GM12878 (cell line): ENCODE data around the gene AP2B1.

Source experiments
- CTCF ChIP-seq, 3 experiments: IDR thresholded peaks in 2 of 3; conservative IDR thresholded peaks in 1 of 3; 2 replicates each; pipeline ENCODE4 v1.5.1; 2011; ENCODE audit warnings: low read depth in 3 of 3, low read length in 3 of 3, mild to moderate bottlenecking in 3 of 3, control low read depth in 2 of 3, moderate library complexity in 2 of 3, inconsistent platforms in 1 of 3, mixed read lengths in 1 of 3; ENCODE audit not compliant: control insufficient read depth in 2 of 3, insufficient read depth in 1 of 3; ENCODE audit errors: extremely low read depth in 1 of 3
- EED ChIP-seq: sonication (generic); IDR thresholded peaks from 2 replicates; pipeline ENCODE4 v1.6.1; 2016; ENCODE audit warnings: antibody characterized with exemption, low read depth
- EZH2 ChIP-seq: IDR thresholded peaks from 2 replicates; pipeline ENCODE4 v1.6.1; 2012; ENCODE audit warnings: low read depth, mild to moderate bottlenecking, control low read depth, inconsistent platforms, low read length, borderline replicate concordance; ENCODE audit not compliant: control insufficient read depth
- GABPA ChIP-seq: IDR thresholded peaks from 2 replicates; pipeline ENCODE4 v1.6.1; 2014; ENCODE audit warnings: antibody characterized with exemption, low read depth, mild to moderate bottlenecking, inconsistent platforms
- GATAD2B ChIP-seq: fragments of 450-650 bp; conservative IDR thresholded peaks from 2 replicates; pipeline ENCODE4 v1.6.1; 2017; ENCODE audit warnings: low read depth, mild to moderate bottlenecking, moderate library complexity
- KDM1A ChIP-seq: fragments of 200-600 bp; sonication (generic); IDR thresholded peaks from 2 replicates; pipeline ENCODE4 v1.6.1; 2016; ENCODE audit warnings: borderline replicate concordance
- MTA3 ChIP-seq: IDR thresholded peaks from 2 replicates; pipeline ENCODE4 v1.6.1; 2012; ENCODE audit warnings: low read length, inconsistent platforms, borderline replicate concordance
- MXI1 ChIP-seq: fragments of 150-350 bp; IDR thresholded peaks from 2 replicates; pipeline ENCODE4 v1.6.1; 2011; ENCODE audit warnings: low read depth, mild to moderate bottlenecking, inconsistent platforms, low read length, improper control_type of control experiment
- MYC ChIP-seq: IDR thresholded peaks from 2 replicates; pipeline ENCODE4 v1.6.1; 2011; ENCODE audit warnings: mild to moderate bottlenecking, low read length, moderate library complexity, inconsistent platforms; ENCODE audit not compliant: insufficient read depth, insufficient replicate concordance, insufficient read length, severe bottlenecking
- POLR2A ChIP-seq: IDR thresholded peaks from 2 replicates; pipeline ENCODE4 v1.6.1; 2011; ENCODE audit warnings: low read depth, mild to moderate bottlenecking, low read length
- SMC3 ChIP-seq: IDR thresholded peaks from 2 replicates; pipeline ENCODE4 v1.6.1; 2011; ENCODE audit warnings: low read length, improper control_type of control experiment, borderline replicate concordance
- SREBF2 ChIP-seq: IDR thresholded peaks from 2 replicates; pipeline ENCODE4 v1.6.1; 2012; ENCODE audit warnings: mild to moderate bottlenecking, low read length
- USF2 ChIP-seq: IDR thresholded peaks from 2 replicates; pipeline ENCODE4 v1.6.1; 2011; ENCODE audit warnings: low read depth, low read length, improper control_type of control experiment, borderline replicate concordance
- ZNF217 ChIP-seq: fragments of 450-650 bp; IDR thresholded peaks from 2 replicates; pipeline ENCODE4 v1.6.1; 2017; ENCODE audit warnings: antibody characterized with exemption, mild to moderate bottlenecking

- TF ChIP-seq CTCF (IDR thresholded peaks at IDR 0.05 in 2 of 3, conservative IDR thresholded peaks at IDR 0.05 in 1 of 3; ENCODE audit: control insufficient read depth in 2 of 3, extremely low read depth in 1 of 3, insufficient read depth in 1 of 3, low read depth in 3 of 3, low read length in 3 of 3) (no peak), USF2 (no peak), MXI1 (no peak), SMC3 (no peak), POLR2A (no peak), MYC (no peak), SREBF2 (no peak), GABPA (no peak), MTA3 (no peak), GATAD2B (no peak), EZH2 (no peak), EED (no peak), ZNF217 (no peak), KDM1A (no peak)
Measured at GRCh38 chr17:35745246-35745645, 158.1 kb downstream of the AP2B1 start.
